Measurements from ENCODE around the gene OR14A16. TPM values are rescaled to one million over a fixed set of nuclear protein-coding genes. Genes with fewer than 3 reads are reported as not detected.

Gene OR14A16
- total RNA-seq, 4 donors from 2014 or later: not detected

DNA sequence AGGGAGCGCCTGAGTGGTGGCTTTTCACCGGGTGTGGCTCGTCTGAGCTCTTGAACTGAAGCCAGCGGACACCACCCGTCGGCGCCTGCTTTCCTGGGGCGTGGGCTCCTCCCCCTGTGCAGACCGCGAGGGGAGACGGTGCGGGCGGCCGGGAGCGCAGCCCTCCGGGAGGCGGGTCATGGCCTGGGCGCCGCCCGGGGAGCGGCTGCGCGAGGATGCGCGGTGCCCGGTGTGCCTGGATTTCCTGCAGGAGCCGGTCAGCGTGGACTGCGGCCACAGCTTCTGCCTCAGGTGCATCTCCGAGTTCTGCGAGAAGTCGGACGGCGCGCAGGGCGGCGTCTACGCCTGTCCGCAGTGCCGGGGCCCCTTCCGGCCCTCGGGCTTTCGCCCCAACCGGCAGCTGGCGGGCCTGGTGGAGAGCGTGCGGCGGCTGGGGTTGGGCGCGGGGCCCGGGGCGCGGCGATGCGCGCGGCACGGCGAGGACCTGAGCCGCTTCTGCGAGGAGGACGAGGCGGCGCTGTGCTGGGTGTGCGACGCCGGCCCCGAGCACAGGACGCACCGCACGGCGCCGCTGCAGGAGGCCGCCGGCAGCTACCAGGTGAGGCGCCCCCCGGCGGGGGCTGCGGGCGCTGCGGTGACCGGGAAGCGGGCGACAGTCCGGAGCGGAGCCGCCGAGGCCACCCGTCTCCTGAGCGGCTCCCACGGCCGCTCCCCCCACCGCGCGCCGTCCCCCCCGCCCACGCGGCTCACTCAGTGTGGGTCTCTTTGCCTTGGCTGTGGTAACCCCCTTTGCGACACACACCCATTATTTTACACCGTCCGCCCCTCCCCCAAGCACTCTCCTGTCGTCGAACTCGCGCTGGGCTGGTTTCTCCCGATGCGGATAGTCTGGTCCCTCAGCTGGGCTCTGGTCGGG is 33.4 kb upstream of the OR14A16 start, which contains the start of gene TRIM58:
Gene TRIM58 (plus strand): TSS at position 119 of the 916 bp plus-strand sequence. CDS start 60 bp downstream, at position 179.
- no peak for DNase-seq
- intact Hi-C loops (cut with DNase I): no loop called here
- Histone ChIP-seq H3K4me1 (peaks cover 0 to 15% (median 9%) of the 10 kb centered on the region in 3 donors), H3K36me3 (no peaks in the 10 kb centered on the region), H3K27me3 (peaks cover 0 to 31% (median 0%) of the 10 kb centered on the region in 4 donors), H3K27ac (peak within 1 kb of the TSS in 1 of 4 donors; percentile 84), H3K9me3 (no peaks in the 10 kb centered on the region), H3K4me3 (peak within 1 kb of the TSS; percentile 26 to 81 (median 38))
- WGBS, 2 donors: 7 to 14% methylated on average over 9 to 19 of the region's 109 CpGs
- peak in 1 of 4 donors; percentile 46 for TF ChIP-seq POLR2A (IDR thresholded peaks at IDR 0.05)
- TF ChIP-seq, protein P1, sequence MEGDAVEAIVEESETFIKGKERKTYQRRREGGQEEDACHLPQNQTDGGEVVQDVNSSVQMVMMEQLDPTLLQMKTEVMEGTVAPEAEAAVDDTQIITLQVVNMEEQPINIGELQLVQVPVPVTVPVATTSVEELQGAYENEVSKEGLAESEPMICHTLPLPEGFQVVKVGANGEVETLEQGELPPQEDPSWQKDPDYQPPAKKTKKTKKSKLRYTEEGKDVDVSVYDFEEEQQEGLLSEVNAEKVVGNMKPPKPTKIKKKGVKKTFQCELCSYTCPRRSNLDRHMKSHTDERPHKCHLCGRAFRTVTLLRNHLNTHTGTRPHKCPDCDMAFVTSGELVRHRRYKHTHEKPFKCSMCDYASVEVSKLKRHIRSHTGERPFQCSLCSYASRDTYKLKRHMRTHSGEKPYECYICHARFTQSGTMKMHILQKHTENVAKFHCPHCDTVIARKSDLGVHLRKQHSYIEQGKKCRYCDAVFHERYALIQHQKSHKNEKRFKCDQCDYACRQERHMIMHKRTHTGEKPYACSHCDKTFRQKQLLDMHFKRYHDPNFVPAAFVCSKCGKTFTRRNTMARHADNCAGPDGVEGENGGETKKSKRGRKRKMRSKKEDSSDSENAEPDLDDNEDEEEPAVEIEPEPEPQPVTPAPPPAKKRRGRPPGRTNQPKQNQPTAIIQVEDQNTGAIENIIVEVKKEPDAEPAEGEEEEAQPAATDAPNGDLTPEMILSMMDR (IDR thresholded peaks at IDR 0.05): peak in 1 of 6 experiments; percentile 35

DNA sequence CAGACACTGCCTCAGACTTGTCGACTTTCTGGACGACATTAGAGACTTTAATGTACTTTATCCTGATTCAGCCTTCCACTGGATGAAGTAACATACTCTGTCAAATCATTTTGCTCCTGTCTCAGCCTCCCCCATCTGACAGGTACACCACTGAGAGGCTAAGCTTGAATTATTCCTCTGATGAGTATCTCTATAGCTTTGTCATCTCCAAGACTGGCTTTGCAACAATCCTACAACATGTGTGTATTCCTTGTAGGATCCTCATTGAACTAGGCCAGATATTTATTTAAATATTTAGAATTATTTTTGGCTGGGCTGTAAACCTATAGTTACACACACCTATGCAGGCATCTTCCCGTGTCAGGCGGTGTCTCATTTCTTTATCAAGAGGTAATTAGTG is 32.0 kb upstream of the OR14A16 start:
- Histone ChIP-seq H3K4me3 (no peak overlapping the region), H3K9me3 (no peaks in the 10 kb centered on the region), H3K36me3 (no peaks in the 10 kb centered on the region), H3K27ac (no peak overlapping the region), H3K27me3 (peaks cover 0 to 31% (median 0%) of the 10 kb centered on the region in 4 donors), H3K4me1 (peaks cover 0 to 15% (median 9%) of the 10 kb centered on the region in 3 donors)
- TF ChIP-seq, protein P1 (IDR thresholded peaks at IDR 0.05): no peak
- TF ChIP-seq POLR2A (IDR thresholded peaks at IDR 0.05): no peak
- WGBS, 2 donors: 80 to 81% methylated on average over 4 of the region's 4 CpGs
- DNase-seq: no peak
- intact Hi-C loops (cut with DNase I): no loop called here

DNA sequence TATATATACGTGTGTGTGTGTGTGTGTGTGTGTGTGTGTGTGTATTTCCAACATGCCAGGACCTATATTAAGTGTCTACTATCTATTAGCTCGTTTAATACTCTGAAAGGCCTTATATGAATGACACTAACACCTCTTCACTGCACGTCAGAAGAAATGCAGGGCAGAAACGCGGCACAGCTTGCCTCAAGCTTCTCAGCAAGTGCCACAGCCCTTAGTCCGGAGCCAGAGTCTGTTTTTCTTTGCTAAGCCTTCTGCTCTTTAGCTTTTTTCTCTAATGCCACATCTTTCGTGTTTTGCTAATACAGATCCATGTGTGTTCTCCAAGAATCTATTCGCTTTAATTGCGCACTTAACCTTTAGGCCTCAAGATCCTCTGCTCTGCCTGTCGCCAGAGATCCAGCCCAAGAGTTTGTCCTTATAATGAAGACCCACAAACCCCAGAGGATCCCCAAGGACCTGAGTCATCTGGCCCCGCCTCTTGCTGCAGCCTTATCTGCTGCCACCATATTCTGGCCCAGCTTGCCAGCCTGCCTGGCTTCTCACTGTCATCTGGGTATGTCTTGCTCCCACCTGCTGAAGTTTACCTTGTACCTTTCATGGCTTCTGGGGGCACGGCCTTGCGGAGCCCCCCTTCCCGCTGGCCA is 31.1 kb upstream of the OR14A16 start:
- no peak overlapping the region for H3K27ac ChIP-seq
- no peak for DNase-seq
- H3K4me3 ChIP-seq: no peak overlapping the region
- TF ChIP-seq POLR2A (IDR thresholded peaks at IDR 0.05): no peak
- TF ChIP-seq, protein P1 (IDR thresholded peaks at IDR 0.05): no peak
- H3K36me3 ChIP-seq: no peaks in the 10 kb centered on the region
- intact Hi-C loops (cut with DNase I): no loop called here
- H3K4me1 ChIP-seq: peaks cover 0 to 15% (median 9%) of the 10 kb centered on the region in 3 donors
- H3K9me3 ChIP-seq: no peaks in the 10 kb centered on the region
- H3K27me3 ChIP-seq: peaks cover 0 to 31% (median 0%) of the 10 kb centered on the region in 4 donors
- WGBS, 2 donors: 76 to 84% methylated on average over 13 to 14 of the region's 14 CpGs

DNA sequence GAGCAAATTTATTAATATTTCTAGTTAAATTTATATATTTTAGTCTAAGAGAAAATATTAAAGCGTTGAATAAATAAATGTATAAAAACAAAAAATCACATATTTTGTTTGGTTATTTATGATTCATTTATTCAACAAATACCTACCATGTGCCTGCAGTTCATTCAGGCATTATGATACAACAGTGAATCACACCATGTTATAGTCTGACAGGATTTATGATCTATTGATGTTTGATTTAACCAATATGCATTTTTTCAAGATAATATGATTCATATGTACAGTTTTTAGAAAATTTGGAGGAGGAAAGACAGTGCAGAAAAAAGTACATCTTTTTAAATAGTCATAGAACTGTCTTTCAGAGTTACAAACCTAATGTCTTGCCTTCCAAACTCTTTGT is 25.7 kb upstream of the OR14A16 start:
- no peaks in the 10 kb centered on the region for H3K9me3 ChIP-seq
- no peaks in the 10 kb centered on the region for H3K27me3 ChIP-seq
- WGBS, 2 donors: 67 to 69% methylated on average over 1 of the region's 1 CpG
- H3K36me3 ChIP-seq: no peaks in the 10 kb centered on the region
- H3K4me1 ChIP-seq: no peaks in the 10 kb centered on the region
- no peak overlapping the region for H3K27ac ChIP-seq
- DNase-seq: no peak
- intact Hi-C loops (cut with DNase I): no loop called here
- no peak overlapping the region for H3K4me3 ChIP-seq
- TF ChIP-seq, protein P1 (IDR thresholded peaks at IDR 0.05): no peak
- TF ChIP-seq POLR2A (IDR thresholded peaks at IDR 0.05): no peak

DNA sequence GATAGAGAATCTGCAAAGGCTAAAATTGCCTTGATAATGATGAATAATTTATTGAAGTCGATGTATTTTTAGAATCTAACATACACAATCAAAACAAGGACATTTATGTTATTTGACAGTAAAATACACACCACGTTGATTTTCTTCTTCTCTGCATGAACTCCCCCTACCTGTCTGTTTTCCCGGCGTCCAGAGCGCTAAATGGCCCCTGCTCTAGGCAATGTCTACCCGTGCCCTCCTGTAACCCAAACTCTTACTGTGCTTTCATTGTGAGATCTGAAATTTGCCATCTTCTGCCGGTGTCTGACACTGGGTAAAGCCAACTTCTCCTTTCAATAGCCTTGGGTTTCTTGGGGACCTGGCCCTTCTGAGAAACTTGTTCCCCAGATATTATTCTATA is 24.4 kb upstream of the OR14A16 start:
- DNase-seq: no peak
- H3K27ac ChIP-seq: no peak overlapping the region
- 79 to 84% methylated on average over 7 of the region's 7 CpGs for WGBS, 2 donors
- no peaks in the 10 kb centered on the region for H3K36me3 ChIP-seq
- TF ChIP-seq POLR2A (IDR thresholded peaks at IDR 0.05): no peak
- TF ChIP-seq, protein P1 (IDR thresholded peaks at IDR 0.05): no peak
- no peaks in the 10 kb centered on the region for H3K9me3 ChIP-seq
- intact Hi-C loops (cut with DNase I): no loop called here
- H3K4me1 ChIP-seq: no peaks in the 10 kb centered on the region
- H3K4me3 ChIP-seq: no peak overlapping the region
- H3K27me3 ChIP-seq: no peaks in the 10 kb centered on the region
